IMR-90 (cell line): ENCODE results near the gene KCNT2. TPM values are rescaled to one million over a fixed set of nuclear protein-coding genes. Genes with fewer than 3 reads are reported as not detected.

Experiments used
- ATAC-seq: fragments of 200-7000 bp; cut with Tn5 transposase; 2 replicates; pipeline ENCODE4 v1.9.1; 2020; ENCODE audit warnings: low read depth, mild to moderate bottlenecking, moderate library complexity
- BruUV-seq: library from RNA; stranded (reverse); fragments of 400-500 nt; replicated peaks from 2 replicates; lab custom pipeline; 2021; lab: Mats Ljungman, UMichigan
- CTCF ChIA-PET: fragments of 300-600 bp; formaldehyde crosslinking; extraction: SDS; loops from one replicate; lab custom pipeline; 2021; ENCODE audit warnings: antibody characterized with exemption; lab: Yijun Ruan, JAX
- POLR2A ChIA-PET: fragments of 300-600 bp; sonication (Branson Sonifier 250); formaldehyde crosslinking; loops from one replicate; lab custom pipeline; 2022; ENCODE audit warnings: antibody characterized with exemption; ENCODE audit not compliant: unreplicated experiment; lab: Charles Lee
- DNase-seq: peaks from one replicate; pipeline ENCODE4 v3.0.0; 2013
- H2AFZ ChIP-seq: replicated peaks from 2 replicates; pipeline ENCODE3; 2013; ENCODE audit warnings: low read length, mild to moderate bottlenecking; ENCODE audit not compliant: poor library complexity
- H2AK5ac ChIP-seq: 2 replicates; pipeline ENCODE4 v1.6.1; 2013; ENCODE audit warnings: low read depth, low read length, inconsistent platforms
- H2AK9ac ChIP-seq: replicated peaks from 2 replicates; pipeline ENCODE3; 2013; ENCODE audit warnings: mild to moderate bottlenecking, low read depth, low read length, moderate library complexity; ENCODE audit not compliant: poor library complexity
- H2BK120ac ChIP-seq: 2 replicates; pipeline ENCODE4 v1.6.1; 2013; ENCODE audit warnings: low read depth, low read length, inconsistent platforms
- H2BK15ac ChIP-seq: 3 replicates; pipeline ENCODE4 v1.6.1; 2013; ENCODE audit warnings: low read depth, low read length, inconsistent platforms
- H2BK20ac ChIP-seq: 2 replicates; pipeline ENCODE4 v1.6.1; 2013; ENCODE audit warnings: low read depth, mild to moderate bottlenecking, inconsistent platforms, low read length, moderate library complexity
- H2BK5ac ChIP-seq: 2 replicates; pipeline ENCODE4 v1.6.1; 2013; ENCODE audit warnings: mild to moderate bottlenecking, low read depth, low read length, inconsistent platforms; ENCODE audit not compliant: poor library complexity, severe bottlenecking
- H3K14ac ChIP-seq: replicated peaks from 2 replicates; pipeline ENCODE4 v1.6.1; 2013; ENCODE audit warnings: low read depth, low read length, inconsistent platforms
- H3K18ac ChIP-seq: 2 replicates; pipeline ENCODE4 v1.6.1; 2013; ENCODE audit warnings: low read depth, low read length, control low read depth
- H3K23ac ChIP-seq: 2 replicates; pipeline ENCODE4 v1.6.1; 2013; ENCODE audit warnings: low read depth, low read length, inconsistent platforms
- H3K27ac ChIP-seq: 2 replicates; pipeline ENCODE4 v1.5.1; 2013; ENCODE audit warnings: mild to moderate bottlenecking, control low read depth, low read length; ENCODE audit not compliant: insufficient read depth
- H3K27me3 ChIP-seq: 2 replicates; pipeline ENCODE4 v1.6.1; 2013; ENCODE audit warnings: low read length; ENCODE audit not compliant: control insufficient read depth, insufficient read depth
- H3K36me3 ChIP-seq: 2 replicates; pipeline ENCODE4 v1.6.1; 2013; ENCODE audit warnings: low read length, mixed read lengths; ENCODE audit not compliant: control insufficient read depth, insufficient read depth
- H3K4ac ChIP-seq: 2 replicates; pipeline ENCODE4 v1.6.1; 2013; ENCODE audit warnings: low read depth, low read length, inconsistent platforms
- H3K4me1 ChIP-seq: 2 replicates; pipeline ENCODE4 v1.6.1; 2013; ENCODE audit warnings: low read length, mixed read lengths; ENCODE audit not compliant: control insufficient read depth, insufficient read depth
- H3K4me2 ChIP-seq: 2 replicates; pipeline ENCODE4 v1.6.1; 2013; ENCODE audit warnings: low read depth, mild to moderate bottlenecking, control low read depth, low read length, moderate library complexity
- H3K4me3 ChIP-seq: 2 replicates; pipeline ENCODE4 v1.5.1; 2013; ENCODE audit warnings: low read depth, mild to moderate bottlenecking, control low read depth, low read length, moderate library complexity; ENCODE audit not compliant: insufficient read depth
- H3K56ac ChIP-seq: 2 replicates; pipeline ENCODE4 v1.6.1; 2013; ENCODE audit warnings: low read length, inconsistent platforms; ENCODE audit not compliant: insufficient read depth; ENCODE audit errors: extremely low read depth
- H3K79me1 ChIP-seq, 2 experiments: 2 replicates each; pipeline ENCODE4 v1.6.1; 2013; ENCODE audit warnings: low read length in 2 of 2, inconsistent platforms in 1 of 2, low read depth in 1 of 2
- H3K9ac ChIP-seq: 2 replicates; pipeline ENCODE4 v1.6.1; 2013; ENCODE audit warnings: low read depth, low read length, control low read depth
- H3K9me1 ChIP-seq: 2 replicates; pipeline ENCODE4 v1.6.1; 2013; ENCODE audit warnings: low read length, inconsistent platforms; ENCODE audit not compliant: insufficient read depth
- H3K9me3 ChIP-seq: 2 replicates; pipeline ENCODE4 v1.6.1; 2013; ENCODE audit warnings: low read length; ENCODE audit not compliant: control insufficient read depth, insufficient read depth
- H4K20me1 ChIP-seq: 2 replicates; pipeline ENCODE4 v1.6.1; 2013; ENCODE audit warnings: low read length, inconsistent platforms; ENCODE audit not compliant: insufficient read depth
- H4K5ac ChIP-seq: 2 replicates; pipeline ENCODE4 v1.6.1; 2013; ENCODE audit warnings: mild to moderate bottlenecking, low read depth, low read length, control low read depth
- H4K8ac ChIP-seq, 2 experiments: 2 replicates each; pipeline ENCODE4 v1.6.1; 2013; ENCODE audit warnings: low read depth in 2 of 2, low read length in 2 of 2, control low read depth in 1 of 2, inconsistent platforms in 1 of 2
- H4K91ac ChIP-seq: 2 replicates; pipeline ENCODE4 v1.6.1; 2013; ENCODE audit warnings: low read depth, low read length, inconsistent platforms; ENCODE audit not compliant: insufficient read depth
- CHD1 ChIP-seq: IDR thresholded peaks from 2 replicates; pipeline ENCODE4 v1.6.1; 2012; ENCODE audit warnings: low read depth, low read length, improper control_type of control experiment
- FOS ChIP-seq: fragments of 150-350 bp; IDR thresholded peaks from 2 replicates; pipeline ENCODE4 v1.6.1; 2016; ENCODE audit warnings: low read depth, low read length
- MAFK ChIP-seq: IDR thresholded peaks from 2 replicates; pipeline ENCODE4 v1.6.1; 2012; ENCODE audit warnings: low read depth, low read length, improper control_type of control experiment
- MAZ ChIP-seq: IDR thresholded peaks from 2 replicates; pipeline ENCODE4 v1.6.1; 2012; ENCODE audit warnings: low read depth, mild to moderate bottlenecking, low read length, improper control_type of control experiment, moderate library complexity, borderline replicate concordance
- RCOR1 ChIP-seq: IDR thresholded peaks from 2 replicates; pipeline ENCODE4 v1.6.1; 2012; ENCODE audit warnings: mild to moderate bottlenecking, low read length, improper control_type of control experiment; ENCODE audit not compliant: insufficient replicate concordance
- RFX5 ChIP-seq: IDR thresholded peaks from 2 replicates; pipeline ENCODE4 v1.8.0; 2012; ENCODE audit warnings: low read depth, mild to moderate bottlenecking, low read length, moderate library complexity
- SMC3 ChIP-seq: fragments of 150-350 bp; IDR thresholded peaks from 2 replicates; pipeline ENCODE4 v1.6.1; 2016; ENCODE audit warnings: low read depth, mild to moderate bottlenecking, antibody characterized with exemption, low read length, moderate library complexity
- WGBS, 2 experiments: methylation state at CpG; one replicate each; pipeline versions ENCODE4 v1.1.5 to v1.1.7; 2013; ENCODE audit warnings: missing lambda C conversion rate in 2 of 2; ENCODE audit not compliant: insufficient read length in 1 of 2; ENCODE audit errors: extremely low coverage in 2 of 2; 5-methylcytosine and 5-hydroxymethylcytosine counted together
- dilution Hi-C: fragments of 300-500 bp; cut with HindIII; formaldehyde crosslinking; loops from one replicate; pipeline ENCODE4 v1.14.3; 2018; ENCODE audit warnings: low sequenced_read_pairs; ENCODE audit not compliant: unreplicated experiment
- in situ Hi-C: fragments of 300-500 bp; cut with MboI; formaldehyde crosslinking; loops from 3 replicates; pipeline ENCODE4 v1.14.3; 2019; ENCODE audit warnings: low sequenced_read_pairs, inconsistent platforms, mixed read lengths
- intact Hi-C: fragments of 100-400 bp; cut with micrococcal nuclease; formaldehyde crosslinking; loops from 2 replicates; pipeline ENCODE4 v1.10.0; 2022
- polyA plus RNA-seq, 3 experiments: library from polyadenylated mRNA; depleted of rRNA; stranded (reverse); fragments of >200 nt; gene quantifications; 2 replicates each; pipeline ENCODE4 v1.2.3, GENCODE V29; 2012; ENCODE audit warnings: low replicate concordance in 1 of 3
- total RNA-seq: library from RNA; depleted of rRNA; stranded (reverse); fragments of >200 nt; gene quantifications from 2 replicates; pipeline ENCODE4 v1.2.3, GENCODE V29; 2012
- TF ChIP-seq, protein P1 (sequence below): conservative IDR thresholded peaks from 2 replicates; pipeline ENCODE4 v1.5.1; 2012; ENCODE audit warnings: mild to moderate bottlenecking, low read depth, low read length, improper control_type of control experiment
- TF ChIP-seq, protein P2 (sequence below): fragments of 150-350 bp; IDR thresholded peaks from 2 replicates; pipeline ENCODE4 v1.6.1; 2017; ENCODE audit warnings: mild to moderate bottlenecking, antibody characterized with exemption, low read length, low read depth

Gene KCNT2
- total and polyA plus RNA-seq, 2 of the 4 experiments (the other 2 are of a cell fraction) = 0.22 to 0.72 TPM

- ChIA-PET CTCF (no interaction called here), POLR2A (no interaction called here)
- no peak overlapping the region for H3K4me2 ChIP-seq
- H2BK15ac ChIP-seq = no peak overlapping the region
- H3K23ac ChIP-seq = no peak overlapping the region
- H2AK9ac ChIP-seq = no peak overlapping the region
- H4K8ac ChIP-seq = no peak overlapping the region
- no peak overlapping the region for H2BK120ac ChIP-seq
- no peak overlapping the region for H3K18ac ChIP-seq
- H3K27me3 ChIP-seq = no peaks in the 10 kb centered on the region
- in situ Hi-C loops = no loop called here
- H3K14ac ChIP-seq = no peak overlapping the region
- no peak overlapping the region for H3K56ac ChIP-seq
- intact Hi-C loops = no loop called here
- H2AK5ac ChIP-seq = no peak overlapping the region
- DNase-seq = no peak
- no peaks in the 10 kb centered on the region for H3K9me3 ChIP-seq
- no peak overlapping the region for H2AFZ ChIP-seq
- no peak overlapping the region for H4K5ac ChIP-seq
- no CpG with 5 or more reads among the region's 1 CpG for WGBS, 2 experiments
- H2BK5ac ChIP-seq = no peak overlapping the region
- no peak overlapping the region for H3K27ac ChIP-seq
- no peaks in the 10 kb centered on the region for H3K79me1 ChIP-seq
- no peaks in the 10 kb centered on the region for H4K20me1 ChIP-seq
- TF ChIP-seq, protein P1, sequence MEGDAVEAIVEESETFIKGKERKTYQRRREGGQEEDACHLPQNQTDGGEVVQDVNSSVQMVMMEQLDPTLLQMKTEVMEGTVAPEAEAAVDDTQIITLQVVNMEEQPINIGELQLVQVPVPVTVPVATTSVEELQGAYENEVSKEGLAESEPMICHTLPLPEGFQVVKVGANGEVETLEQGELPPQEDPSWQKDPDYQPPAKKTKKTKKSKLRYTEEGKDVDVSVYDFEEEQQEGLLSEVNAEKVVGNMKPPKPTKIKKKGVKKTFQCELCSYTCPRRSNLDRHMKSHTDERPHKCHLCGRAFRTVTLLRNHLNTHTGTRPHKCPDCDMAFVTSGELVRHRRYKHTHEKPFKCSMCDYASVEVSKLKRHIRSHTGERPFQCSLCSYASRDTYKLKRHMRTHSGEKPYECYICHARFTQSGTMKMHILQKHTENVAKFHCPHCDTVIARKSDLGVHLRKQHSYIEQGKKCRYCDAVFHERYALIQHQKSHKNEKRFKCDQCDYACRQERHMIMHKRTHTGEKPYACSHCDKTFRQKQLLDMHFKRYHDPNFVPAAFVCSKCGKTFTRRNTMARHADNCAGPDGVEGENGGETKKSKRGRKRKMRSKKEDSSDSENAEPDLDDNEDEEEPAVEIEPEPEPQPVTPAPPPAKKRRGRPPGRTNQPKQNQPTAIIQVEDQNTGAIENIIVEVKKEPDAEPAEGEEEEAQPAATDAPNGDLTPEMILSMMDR = no peak
- TF ChIP-seq RFX5 = no peak
- TF ChIP-seq MAFK = no peak
- no peak for TF ChIP-seq CHD1
- no peak for TF ChIP-seq MAZ
- TF ChIP-seq, protein P2, sequence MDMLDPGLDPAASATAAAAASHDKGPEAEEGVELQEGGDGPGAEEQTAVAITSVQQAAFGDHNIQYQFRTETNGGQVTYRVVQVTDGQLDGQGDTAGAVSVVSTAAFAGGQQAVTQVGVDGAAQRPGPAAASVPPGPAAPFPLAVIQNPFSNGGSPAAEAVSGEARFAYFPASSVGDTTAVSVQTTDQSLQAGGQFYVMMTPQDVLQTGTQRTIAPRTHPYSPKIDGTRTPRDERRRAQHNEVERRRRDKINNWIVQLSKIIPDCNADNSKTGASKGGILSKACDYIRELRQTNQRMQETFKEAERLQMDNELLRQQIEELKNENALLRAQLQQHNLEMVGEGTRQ = no peak
- TF ChIP-seq FOS = no peak
- no peak for TF ChIP-seq RCOR1
- no peak for TF ChIP-seq SMC3
- no peaks in the 10 kb centered on the region for H3K9me1 ChIP-seq
- BruUV-seq = no TSS peak
- H2BK20ac ChIP-seq = no peak overlapping the region
- H3K4me1 ChIP-seq = no peaks in the 10 kb centered on the region
- dilution Hi-C loops = no loop called here
- no peak for ATAC-seq
- no peak overlapping the region for H3K9ac ChIP-seq
- no peak overlapping the region for H4K91ac ChIP-seq
- H3K36me3 ChIP-seq = no peaks in the 10 kb centered on the region
- no peak overlapping the region for H3K4me3 ChIP-seq
- no peak overlapping the region for H3K4ac ChIP-seq
Observed at GRCh38 chr1:196459383-196459782, 148.9 kb downstream of the KCNT2 start.
